Right atrium auricular region (tissue), 2 donors: Measurements from ENCODE around the gene C16orf74. TPM values are rescaled to one million over a fixed set of nuclear protein-coding genes. Genes with fewer than 3 reads are reported as not detected.
A peak's percentile ranks its signal among the peaks of the same experiment; 100 is the strongest.

Source experiments
- DNase-seq: peaks from one replicate; pipeline ENCODE4 v3.0.0-alpha.2; 2019; ENCODE audit warnings: low spot score
- H3K27ac ChIP-seq, 2 donors: fragments of 200-600 bp; sonication (generic); 1 replicate in 1 of 2; 2 replicates in 1 of 2; pipeline ENCODE4 v1.5.1; 2016 to 2019
- H3K27me3 ChIP-seq, 2 donors: fragments of 200-600 bp; sonication (generic); one replicate each; pipeline versions ENCODE4 v1.5.1 to v1.6.0; 2017 to 2019
- H3K36me3 ChIP-seq: fragments of 200-600 bp; sonication (generic); one replicate; pipeline ENCODE4 v1.5.1; 2016
- H3K4me1 ChIP-seq, 2 donors: fragments of 200-600 bp; sonication (generic); one replicate each; pipeline versions ENCODE4 v1.5.1 to v1.6.0; 2017 to 2019
- H3K4me3 ChIP-seq, 2 donors: fragments of 200-600 bp; sonication (generic); 1 replicate in 1 of 2; 2 replicates in 1 of 2; pipeline ENCODE4 v1.5.1; 2017 to 2019; ENCODE audit warnings: mild to moderate bottlenecking in 1 of 2, moderate library complexity in 1 of 2
- H3K9me3 ChIP-seq, 2 donors: fragments of 200-600 bp; sonication (generic); one replicate each; pipeline ENCODE4 v1.5.1; 2019
- CTCF ChIP-seq, 2 donors: fragments of 200-600 bp; sonication (generic); IDR thresholded peaks; one replicate each; pipeline ENCODE4 v1.5.1; 2019; ENCODE audit warnings: antibody characterized with exemption in 2 of 2
- total RNA-seq, 2 donors: library from RNA; depleted of rRNA; stranded (reverse); fragments of >200 nt; gene quantifications; one replicate each; pipeline ENCODE4 v1.1.0, GENCODE V29; 2016

Gene C16orf74
- total RNA-seq, 2 donors from 2014 or later, result 0.79 to 1.4 TPM

GRCh38 chr16:85780281-85780680, 29.4 kb upstream of the C16orf74 start:
- no peak for DNase-seq
- peaks cover 36% of the 10 kb centered on the region for H3K36me3 ChIP-seq
- no peaks in the 10 kb centered on the region for H3K27me3 ChIP-seq

GRCh38 chr16:85778873-85779272, 28.0 kb upstream of the C16orf74 start:
- peaks cover 36% of the 10 kb centered on the region for H3K36me3 ChIP-seq
- no peak overlapping the region for H3K4me3 ChIP-seq
- peaks cover 0 to 10% of the 10 kb centered on the region in 2 donors for H3K4me1 ChIP-seq
- peak overlapping the region in 1 of 2 donors; percentile 6 for H3K27ac ChIP-seq
- no peak for TF ChIP-seq CTCF (IDR thresholded peaks at IDR 0.05)
- H3K27me3 ChIP-seq, result no peaks in the 10 kb centered on the region
- H3K9me3 ChIP-seq, result no peaks in the 10 kb centered on the region
- no peak for DNase-seq

More at GRCh38 chr16:85780281-85780680, 29.4 kb upstream of the C16orf74 start:
- no peak overlapping the region for H3K4me3 ChIP-seq
- H3K27ac ChIP-seq, result no peak overlapping the region
- peaks cover 0 to 10% of the 10 kb centered on the region in 2 donors for H3K4me1 ChIP-seq
- TF ChIP-seq CTCF (IDR thresholded peaks at IDR 0.05), result no peak
- no peaks in the 10 kb centered on the region for H3K9me3 ChIP-seq

GRCh38 chr16:85777583-85778310, 26.9 kb upstream of the C16orf74 start:
- Histone ChIP-seq H3K4me1 (peaks cover 0 to 10% of the 10 kb centered on the region in 2 donors), H3K27me3 (no peaks in the 10 kb centered on the region), H3K36me3 (peaks cover 36% of the 10 kb centered on the region), H3K4me3 (no peak overlapping the region), H3K27ac (peak overlapping the region; percentile 28 to 31), H3K9me3 (no peaks in the 10 kb centered on the region)
- no peak for TF ChIP-seq CTCF (IDR thresholded peaks at IDR 0.05)
- DNase-seq, result no peak

GRCh38 chr16:85774811-85775210, 23.9 kb upstream of the C16orf74 start:
- H3K27me3 ChIP-seq, result no peaks in the 10 kb centered on the region
- H3K4me3 ChIP-seq, result no peak overlapping the region
- no peaks in the 10 kb centered on the region for H3K4me1 ChIP-seq
- H3K27ac ChIP-seq, result no peak overlapping the region
- no peaks in the 10 kb centered on the region for H3K9me3 ChIP-seq
- DNase-seq, result no peak
- no peak for TF ChIP-seq CTCF (IDR thresholded peaks at IDR 0.05)
- H3K36me3 ChIP-seq, result peaks cover 22% of the 10 kb centered on the region

GRCh38 chr16:85774136-85774535, 23.2 kb upstream of the C16orf74 start:
- DNase-seq, result no peak
- no peak for TF ChIP-seq CTCF (IDR thresholded peaks at IDR 0.05)
- peaks cover 16% of the 10 kb centered on the region for H3K36me3 ChIP-seq
- H3K27me3 ChIP-seq, result no peaks in the 10 kb centered on the region
- H3K4me1 ChIP-seq, result no peaks in the 10 kb centered on the region
- H3K9me3 ChIP-seq, result no peaks in the 10 kb centered on the region
- no peak overlapping the region for H3K4me3 ChIP-seq
- H3K27ac ChIP-seq, result no peak overlapping the region

- no peak for DNase-seq
- Histone ChIP-seq H3K36me3 (peaks cover 5% of the 10 kb centered on the region), H3K4me1 (no peaks in the 10 kb centered on the region), H3K9me3 (no peaks in the 10 kb centered on the region), H3K4me3 (no peak overlapping the region), H3K27ac (no peak overlapping the region), H3K27me3 (no peaks in the 10 kb centered on the region)
- no peak for TF ChIP-seq CTCF (IDR thresholded peaks at IDR 0.05)
Measured at GRCh38 chr16:85773044-85773443, 22.1 kb upstream of the C16orf74 start.
